GM18868 (cell line): ENCODE measurements around the gene CATSPER3.

ENCODE experiments used
- ATAC-seq: cut with Tn5 transposase; IDR thresholded peaks from one replicate; pipeline ENCODE4 v1.9.1; 2021; ENCODE audit warnings: mild to moderate bottlenecking, moderate library complexity; ENCODE audit not compliant: unreplicated experiment

CATSPER3 gene

DNA sequence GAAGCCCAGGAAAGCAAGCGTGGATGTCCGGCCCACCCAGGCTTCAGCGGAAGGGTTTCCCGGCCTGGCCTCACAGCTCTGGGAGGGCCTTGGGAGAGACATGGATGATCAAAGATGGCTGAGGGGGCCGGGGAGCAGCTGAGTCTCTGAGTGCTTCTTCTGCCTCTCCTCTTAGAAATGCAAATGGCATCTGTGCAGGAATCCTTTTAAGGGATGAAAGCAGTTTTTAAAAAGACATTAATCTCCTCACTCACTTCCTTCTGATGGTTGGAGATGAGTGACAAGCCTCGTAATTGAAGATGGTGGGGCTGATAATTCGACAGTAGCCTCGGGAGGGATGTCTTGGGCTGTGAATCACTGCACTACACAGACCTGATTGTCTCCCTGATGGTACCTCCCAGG is 90.6 kb downstream of the CATSPER3 start:
- ATAC-seq: no peak

GRCh38 chr5:135059000-135059923 is 91.6 kb downstream of the CATSPER3 start:
- ATAC-seq: no peak

GRCh38 chr5:135060021-135060420 is 92.3 kb downstream of the CATSPER3 start:
- no peak for ATAC-seq

DNA sequence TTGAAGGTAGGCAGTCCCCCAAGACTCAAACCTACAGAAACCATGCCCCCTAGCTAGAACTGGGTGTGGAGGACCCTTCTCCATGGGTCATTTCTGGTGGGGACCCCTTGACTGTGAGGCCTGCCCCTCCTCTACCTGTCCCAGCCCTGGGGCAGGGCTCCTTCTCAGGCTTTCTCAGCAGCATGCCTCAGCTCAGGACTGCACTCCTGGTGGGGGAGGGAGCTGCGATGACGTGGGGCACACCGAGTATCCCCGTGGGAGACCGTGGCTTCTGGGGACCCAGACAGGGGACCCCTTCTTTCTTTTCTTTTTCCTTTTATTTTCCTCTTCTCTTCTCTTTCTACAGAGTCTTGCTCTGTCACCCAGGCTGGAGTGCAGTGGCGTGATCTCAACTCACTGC is 93.3 kb downstream of the CATSPER3 start:
- ATAC-seq: no peak
